Ascending aorta (tissue), 2 donors: Measurements from ENCODE around the gene L2HGDH. TPM values are rescaled to one million over a fixed set of nuclear protein-coding genes. Genes with fewer than 3 reads are reported as not detected.

Experiments used
- DNase-seq, 2 donors: peaks; one replicate each; pipeline ENCODE4 v3.0.0-alpha.2; 2019; ENCODE audit warnings: low spot score in 2 of 2
- H3K27ac ChIP-seq, 2 donors: fragments of 200-600 bp; sonication (generic); one replicate each; pipeline ENCODE4 v1.5.1; 2016 to 2017; ENCODE audit warnings: mild to moderate bottlenecking in 1 of 2
- H3K27me3 ChIP-seq: fragments of 200-600 bp; sonication (generic); one replicate; pipeline ENCODE4 v1.5.1; 2017
- H3K36me3 ChIP-seq, 2 donors: fragments of 200-600 bp; sonication (generic); one replicate each; pipeline ENCODE4 v1.5.1; 2016
- H3K4me1 ChIP-seq, 2 donors: fragments of 200-600 bp; sonication (generic); one replicate each; pipeline ENCODE4 v1.5.1; 2016 to 2017; ENCODE audit warnings: mild to moderate bottlenecking in 1 of 2
- H3K4me3 ChIP-seq, 2 donors: fragments of 200-600 bp; sonication (generic); one replicate each; pipeline ENCODE4 v1.5.1; 2016 to 2017; ENCODE audit warnings: mild to moderate bottlenecking in 1 of 2
- H3K9me3 ChIP-seq, 2 donors: fragments of 200-600 bp; sonication (generic); one replicate each; pipeline ENCODE4 v1.5.1; 2016
- CTCF ChIP-seq, 3 experiments: fragments of 200-600 bp in 2 of 3; fragments of 450-650 bp in 1 of 3; sonication (generic) in 2 of 3; IDR thresholded peaks; one replicate each; pipeline ENCODE4 v1.5.1; 2016 to 2019; ENCODE audit warnings: antibody characterized with exemption in 3 of 3, mild to moderate bottlenecking in 1 of 3, moderate library complexity in 1 of 3
- intact Hi-C: fragments of 100-400 bp; cut with DNase I; formaldehyde crosslinking; loops from one replicate; pipeline ENCODE4 v1.15.1; 2023
- total RNA-seq: library from RNA; depleted of rRNA; stranded (reverse); fragments of >200 nt; gene quantifications from one replicate; pipeline ENCODE4 v1.1.0, GENCODE V29; 2016

The L2HGDH gene
- total RNA-seq, 1 donor from 2014 or later: 1.5 TPM

GRCh38 chr14:50233166-50233950 is 78.7 kb downstream of the L2HGDH start:
- Histone ChIP-seq H3K27ac (peak overlapping the region in 1 of 2 donors; percentile 99), H3K4me3 (no peak overlapping the region), H3K9me3 (no peaks in the 10 kb centered on the region), H3K36me3 (no peaks in the 10 kb centered on the region), H3K4me1 (peaks cover 5 to 18% of the 10 kb centered on the region in 2 donors), H3K27me3 (no peaks in the 10 kb centered on the region)
- no peak for TF ChIP-seq CTCF (IDR thresholded peaks at IDR 0.05)
- DNase-seq: no peak
- intact Hi-C loops: loop anchor here (5.0 kb wide), 4 partner anchors 434 to 1009 kb away; partner anchors contain the start of genes SAV1 and TMX1

- Histone ChIP-seq H3K27ac (peak overlapping the region; percentile 90 to 99), H3K4me3 (peak overlapping the region; percentile 88 to 93), H3K27me3 (no peaks in the 10 kb centered on the region), H3K9me3 (no peaks in the 10 kb centered on the region), H3K4me1 (peaks cover 5 to 21% of the 10 kb centered on the region in 2 donors), H3K36me3 (no peaks in the 10 kb centered on the region)
- no peak for TF ChIP-seq CTCF (IDR thresholded peaks at IDR 0.05)
- DNase-seq: no peak
- intact Hi-C loops: loop anchor here (5.0 kb wide), 4 partner anchors 435 to 1010 kb away; partner anchors contain the start of genes SAV1 and TMX1
These were observed 79.8 kb downstream of the L2HGDH start for GRCh38 chr14:50232276-50232642.

GRCh38 chr14:50231475-50232275 is 80.4 kb downstream of the L2HGDH start, which contains the start of gene SOS2:
Gene SOS2 (minus strand): TSS chr14:50231578. CDS start chr14:50231283, 295 bp downstream.
- H3K4me3 ChIP-seq: peak within 1 kb of the TSS; percentile 88 to 93
- TF ChIP-seq CTCF (IDR thresholded peaks at IDR 0.05): peak in 1 of 3 experiments; percentile 9
- no peaks in the 10 kb centered on the region for H3K36me3 ChIP-seq
- peak; percentile 52 to 94 for DNase-seq
- H3K27me3 ChIP-seq: no peaks in the 10 kb centered on the region
- H3K9me3 ChIP-seq: no peaks in the 10 kb centered on the region
- H3K4me1 ChIP-seq: peaks cover 5 to 21% of the 10 kb centered on the region in 2 donors
- peak within 1 kb of the TSS; percentile 90 to 99 for H3K27ac ChIP-seq
- intact Hi-C loops: loop anchor here (2.0 to 5.0 kb wide), 6 partner anchors 81 to 1011 kb away; partner anchors contain the start of genes DMAC2L, L2HGDH, SAV1 and TMX1

GRCh38 chr14:50230701-50231474 is 81.1 kb downstream of the L2HGDH start:
- TF ChIP-seq CTCF (IDR thresholded peaks at IDR 0.05): no peak
- H3K4me3 ChIP-seq: peak overlapping the region; percentile 88 to 93
- H3K27ac ChIP-seq: peak overlapping the region; percentile 90 to 99
- no peaks in the 10 kb centered on the region for H3K9me3 ChIP-seq
- H3K4me1 ChIP-seq: peaks cover 5 to 27% of the 10 kb centered on the region in 2 donors
- no peaks in the 10 kb centered on the region for H3K36me3 ChIP-seq
- no peaks in the 10 kb centered on the region for H3K27me3 ChIP-seq
- peak in 1 of 2 donors; percentile 77 for DNase-seq
- intact Hi-C loops: loop anchor here (2.0 to 5.0 kb wide), 6 partner anchors 82 to 1011 kb away; partner anchors contain the start of genes DMAC2L, L2HGDH, SAV1 and TMX1

GRCh38 chr14:50230401-50230700 is 81.7 kb downstream of the L2HGDH start:
- no peaks in the 10 kb centered on the region for H3K27me3 ChIP-seq
- peak overlapping the region; percentile 90 to 99 for H3K27ac ChIP-seq
- intact Hi-C loops: loop anchor here (2.0 to 5.0 kb wide), 6 partner anchors 82 to 1012 kb away; partner anchors contain the start of genes DMAC2L, L2HGDH, SAV1 and TMX1
- no peak for DNase-seq
- no peaks in the 10 kb centered on the region for H3K36me3 ChIP-seq
- TF ChIP-seq CTCF (IDR thresholded peaks at IDR 0.05): no peak
- peaks cover 5 to 32% of the 10 kb centered on the region in 2 donors for H3K4me1 ChIP-seq
- H3K9me3 ChIP-seq: no peaks in the 10 kb centered on the region
- H3K4me3 ChIP-seq: peak overlapping the region; percentile 88 to 93
